PC-3 (cell line): ENCODE measurements around the gene CYB5D1.

ENCODE experiments used
- CTCF ChIP-seq: fragments of 300-600 bp; sonication (generic); conservative IDR thresholded peaks from 2 replicates; pipeline ENCODE4 v1.5.1; 2017; ENCODE audit warnings: antibody characterized with exemption, low read depth, mild to moderate bottlenecking, low read length
- EZH2 ChIP-seq: fragments of 300-600 bp; sonication (generic); IDR thresholded peaks from one replicate; pipeline ENCODE4 v1.6.1; 2017; ENCODE audit warnings: antibody characterized with exemption, mild to moderate bottlenecking, low read length; ENCODE audit not compliant: unreplicated experiment
- EZH2phosphoT487 ChIP-seq: fragments of 300-600 bp; sonication (generic); IDR thresholded peaks from 2 replicates; pipeline ENCODE4 v1.6.1; 2018; ENCODE audit warnings: mild to moderate bottlenecking, antibody characterized with exemption, low read length, borderline replicate concordance

GRCh38 chr17:7897773-7898172, 40.0 kb downstream of the CYB5D1 start:
- peak; percentile 53 for TF ChIP-seq CTCF
- TF ChIP-seq EZH2: no peak
- no peak for TF ChIP-seq EZH2phosphoT487
